ENCODE data around the gene PRCP.

Gene PRCP

GRCh38 chr11:82775736-82776346 is 124.4 kb downstream of the PRCP start:
- H3K27me3 ChIP-seq = no peaks in the 10 kb centered on the region
- H3K36me3 ChIP-seq = no peaks in the 10 kb centered on the region
- no peak overlapping the region for H3K27ac ChIP-seq
- H3K9me3 ChIP-seq = no peaks in the 10 kb centered on the region
- H3K4me3 ChIP-seq (ENCODE audit: low read depth in 1 of 2, low read length in 1 of 2) = no peak overlapping the region
- TF ChIP-seq, protein P1, sequence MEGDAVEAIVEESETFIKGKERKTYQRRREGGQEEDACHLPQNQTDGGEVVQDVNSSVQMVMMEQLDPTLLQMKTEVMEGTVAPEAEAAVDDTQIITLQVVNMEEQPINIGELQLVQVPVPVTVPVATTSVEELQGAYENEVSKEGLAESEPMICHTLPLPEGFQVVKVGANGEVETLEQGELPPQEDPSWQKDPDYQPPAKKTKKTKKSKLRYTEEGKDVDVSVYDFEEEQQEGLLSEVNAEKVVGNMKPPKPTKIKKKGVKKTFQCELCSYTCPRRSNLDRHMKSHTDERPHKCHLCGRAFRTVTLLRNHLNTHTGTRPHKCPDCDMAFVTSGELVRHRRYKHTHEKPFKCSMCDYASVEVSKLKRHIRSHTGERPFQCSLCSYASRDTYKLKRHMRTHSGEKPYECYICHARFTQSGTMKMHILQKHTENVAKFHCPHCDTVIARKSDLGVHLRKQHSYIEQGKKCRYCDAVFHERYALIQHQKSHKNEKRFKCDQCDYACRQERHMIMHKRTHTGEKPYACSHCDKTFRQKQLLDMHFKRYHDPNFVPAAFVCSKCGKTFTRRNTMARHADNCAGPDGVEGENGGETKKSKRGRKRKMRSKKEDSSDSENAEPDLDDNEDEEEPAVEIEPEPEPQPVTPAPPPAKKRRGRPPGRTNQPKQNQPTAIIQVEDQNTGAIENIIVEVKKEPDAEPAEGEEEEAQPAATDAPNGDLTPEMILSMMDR (IDR thresholded peaks at IDR 0.05) = no peak
- no peaks in the 10 kb centered on the region for H3K4me1 ChIP-seq (ENCODE audit: control insufficient read depth in 1 of 2, insufficient read depth in 1 of 2, low read depth in 1 of 2, low read length in 1 of 2)

- H3K36me3 ChIP-seq = no peaks in the 10 kb centered on the region
- H3K4me1 ChIP-seq (ENCODE audit: control insufficient read depth in 1 of 2, insufficient read depth in 1 of 2, low read depth in 1 of 2, low read length in 1 of 2) = no peaks in the 10 kb centered on the region
- no peaks in the 10 kb centered on the region for H3K9me3 ChIP-seq
- H3K27ac ChIP-seq = no peak overlapping the region
- no peak overlapping the region for H3K4me3 ChIP-seq (ENCODE audit: low read depth in 1 of 2, low read length in 1 of 2)
- no peaks in the 10 kb centered on the region for H3K27me3 ChIP-seq
- TF ChIP-seq, protein P1 (IDR thresholded peaks at IDR 0.05) = no peak
Measured at GRCh38 chr11:82775218-82775617, 125.0 kb downstream of the PRCP start.

Data from neutrophil (primary cell).